DOHH2 (cell line): ENCODE data around the gene EHMT1.

Experiments used
- H3F3A ChIP-seq: fragments of 200-600 bp; sonication (generic), shearing (Covaris generic); 2 replicates; pipeline ENCODE4 v1.6.0; 2016; ENCODE audit warnings: antibody characterized with exemption, mild to moderate bottlenecking; ENCODE audit not compliant: control insufficient read depth, insufficient read depth
- H3K27ac ChIP-seq: fragments of 200-600 bp; sonication (generic); 2 replicates; pipeline ENCODE4 v1.5.1; 2014; ENCODE audit warnings: low read depth, mild to moderate bottlenecking, low read length, moderate library complexity
- H3K27me3 ChIP-seq: fragments of 200-600 bp; sonication (generic); 2 replicates; pipeline ENCODE4 v1.6.1; 2014; ENCODE audit warnings: mild to moderate bottlenecking, low read length, mixed read lengths; ENCODE audit not compliant: control insufficient read depth
- H3K36me3 ChIP-seq: fragments of 200-600 bp; sonication (generic); 2 replicates; pipeline ENCODE4 v1.6.1; 2014; ENCODE audit warnings: mild to moderate bottlenecking, low read length, moderate library complexity, mixed read lengths; ENCODE audit not compliant: control insufficient read depth
- H3K4me1 ChIP-seq: fragments of 200-600 bp; sonication (generic); 2 replicates; pipeline ENCODE4 v1.6.1; 2014; ENCODE audit warnings: mild to moderate bottlenecking, low read length, mixed read lengths; ENCODE audit not compliant: control insufficient read depth
- H3K4me2 ChIP-seq: fragments of 200-600 bp; sonication (generic); 2 replicates; pipeline ENCODE4 v1.6.0; 2014; ENCODE audit warnings: mild to moderate bottlenecking, low read length, moderate library complexity
- H3K4me3 ChIP-seq: fragments of 200-600 bp; sonication (generic); 2 replicates; pipeline ENCODE4 v1.5.1; 2014; ENCODE audit warnings: mild to moderate bottlenecking, low read length, mixed read lengths
- H3K79me2 ChIP-seq: fragments of 200-600 bp; sonication (generic); 2 replicates; pipeline ENCODE4 v1.6.1; 2014; ENCODE audit warnings: mild to moderate bottlenecking, low read length, mixed read lengths; ENCODE audit not compliant: control insufficient read depth
- H3K9me2 ChIP-seq: fragments of 200-600 bp; sonication (generic); replicated peaks from 2 replicates; pipeline ENCODE4 v1.6.1; 2014; ENCODE audit warnings: mild to moderate bottlenecking, low read length, mixed read lengths; ENCODE audit not compliant: control insufficient read depth
- H3K9me3 ChIP-seq: fragments of 200-600 bp; sonication (generic); 2 replicates; pipeline ENCODE4 v1.6.1; 2014; ENCODE audit warnings: antibody characterized with exemption, low read length, mixed read lengths; ENCODE audit not compliant: control insufficient read depth, insufficient read depth
- H4K20me1 ChIP-seq: fragments of 200-600 bp; sonication (generic); 2 replicates; pipeline ENCODE4 v1.6.0; 2014; ENCODE audit warnings: low read depth, mild to moderate bottlenecking, antibody characterized with exemption, low read length, moderate library complexity; ENCODE audit not compliant: control insufficient read depth, insufficient read depth
- EZH2phosphoT487 ChIP-seq: fragments of 200-600 bp; sonication (generic); IDR thresholded peaks from 2 replicates; pipeline ENCODE4 v1.6.1; 2017; ENCODE audit warnings: borderline replicate concordance, mild to moderate bottlenecking, antibody characterized with exemption, low read length, moderate library complexity, mixed read lengths
- TF ChIP-seq, protein P1 (sequence below): fragments of 200-600 bp; sonication (generic); IDR thresholded peaks from one replicate; pipeline ENCODE4 v1.5.1; 2014; ENCODE audit warnings: antibody characterized with exemption, mild to moderate bottlenecking, low read depth, low read length; ENCODE audit not compliant: poor library complexity, severe bottlenecking

EHMT1 gene

DNA sequence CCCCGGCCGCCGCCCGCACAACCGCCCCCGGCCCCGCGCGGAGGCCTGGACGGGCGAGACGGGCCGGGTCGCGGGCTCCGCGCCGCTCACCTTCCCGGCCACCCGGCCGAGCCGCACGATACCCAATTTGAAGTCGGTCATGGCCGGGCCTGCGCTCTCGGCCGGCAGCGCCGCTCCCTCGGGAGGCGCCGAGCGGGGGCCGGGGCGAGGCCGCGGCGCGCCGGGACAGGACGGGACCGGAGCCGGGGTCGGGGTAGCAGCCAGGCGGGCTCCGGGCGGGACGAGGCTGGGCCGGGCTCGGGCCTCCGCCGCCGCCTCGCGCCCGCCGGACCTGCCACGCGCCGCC is 28.7 kb upstream of the EHMT1 start:
- H3K4me2 ChIP-seq: no peak overlapping the region; the same call in 1 of the 2 replicates
- peaks cover 21% of the 10 kb centered on the region for H3K4me1 ChIP-seq
- H3K27me3 ChIP-seq: no peaks in the 10 kb centered on the region
- peaks cover 8% of the 10 kb centered on the region; the same call in 1 of the 2 replicates for H4K20me1 ChIP-seq
- no peak overlapping the region for H3K27ac ChIP-seq
- H3K9me2 ChIP-seq: no peaks in the 10 kb centered on the region
- peak overlapping the region; percentile 90 for H3K4me3 ChIP-seq
- no peaks in the 10 kb centered on the region for H3K9me3 ChIP-seq
- peaks cover 47% of the 10 kb centered on the region for H3K36me3 ChIP-seq
- H3K79me2 ChIP-seq: peaks cover 46% of the 10 kb centered on the region
- H3F3A ChIP-seq: no peaks in the 10 kb centered on the region
- TF ChIP-seq, protein P1, sequence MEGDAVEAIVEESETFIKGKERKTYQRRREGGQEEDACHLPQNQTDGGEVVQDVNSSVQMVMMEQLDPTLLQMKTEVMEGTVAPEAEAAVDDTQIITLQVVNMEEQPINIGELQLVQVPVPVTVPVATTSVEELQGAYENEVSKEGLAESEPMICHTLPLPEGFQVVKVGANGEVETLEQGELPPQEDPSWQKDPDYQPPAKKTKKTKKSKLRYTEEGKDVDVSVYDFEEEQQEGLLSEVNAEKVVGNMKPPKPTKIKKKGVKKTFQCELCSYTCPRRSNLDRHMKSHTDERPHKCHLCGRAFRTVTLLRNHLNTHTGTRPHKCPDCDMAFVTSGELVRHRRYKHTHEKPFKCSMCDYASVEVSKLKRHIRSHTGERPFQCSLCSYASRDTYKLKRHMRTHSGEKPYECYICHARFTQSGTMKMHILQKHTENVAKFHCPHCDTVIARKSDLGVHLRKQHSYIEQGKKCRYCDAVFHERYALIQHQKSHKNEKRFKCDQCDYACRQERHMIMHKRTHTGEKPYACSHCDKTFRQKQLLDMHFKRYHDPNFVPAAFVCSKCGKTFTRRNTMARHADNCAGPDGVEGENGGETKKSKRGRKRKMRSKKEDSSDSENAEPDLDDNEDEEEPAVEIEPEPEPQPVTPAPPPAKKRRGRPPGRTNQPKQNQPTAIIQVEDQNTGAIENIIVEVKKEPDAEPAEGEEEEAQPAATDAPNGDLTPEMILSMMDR: no peak
- no peak for TF ChIP-seq EZH2phosphoT487

DNA sequence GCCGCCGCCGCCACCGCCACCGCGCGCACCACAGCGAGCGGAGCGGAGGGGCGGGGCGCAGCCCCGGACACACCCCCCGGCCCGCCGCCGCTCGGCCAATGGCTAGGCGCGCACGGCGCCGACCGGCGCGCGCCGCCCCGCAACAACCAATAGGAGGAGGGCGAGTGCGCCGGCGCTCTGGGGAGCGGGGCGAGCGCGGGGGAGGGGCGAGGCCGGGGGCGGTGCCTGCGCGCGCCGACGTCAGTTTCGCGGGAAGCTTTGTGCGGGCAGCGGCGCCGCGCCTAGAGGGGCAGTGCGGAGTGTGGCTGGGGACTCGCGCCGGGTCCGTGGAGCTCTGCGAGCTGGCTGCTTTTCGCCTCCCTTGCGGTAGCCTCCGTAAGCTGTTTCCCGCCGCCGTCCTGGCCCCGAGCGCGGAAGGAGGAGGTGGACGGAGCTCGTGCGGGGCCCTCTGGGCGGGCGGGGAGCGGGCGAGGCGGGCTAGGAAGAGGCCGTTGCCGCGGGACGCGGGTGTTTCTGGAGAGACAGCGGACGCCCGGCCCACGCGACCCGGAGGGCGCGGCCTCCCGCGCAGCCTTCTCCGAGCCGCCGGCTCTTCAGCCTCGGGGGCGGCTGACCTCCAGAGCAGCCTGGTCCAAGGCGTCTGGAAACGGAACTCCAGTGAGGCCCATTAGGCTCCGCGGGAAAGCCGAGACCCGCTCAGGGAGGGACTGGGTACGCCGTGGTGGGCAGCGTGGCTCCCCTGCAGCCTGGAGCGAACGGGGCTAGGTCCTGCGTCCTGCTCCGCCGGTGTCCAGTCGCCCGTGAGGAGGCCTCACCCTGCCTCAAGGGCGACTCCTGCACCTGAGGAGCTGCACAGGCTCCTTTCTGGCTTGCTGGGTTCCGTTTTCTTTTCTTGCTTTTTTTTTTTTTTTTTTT is 28.1 kb upstream of the EHMT1 start, which contains the start of gene ZMYND19:
Gene ZMYND19 (minus strand): TSS at position 44 of the 915 bp plus-strand sequence. CDS start 249 bp downstream, outside the sequence.
- Histone ChIP-seq H3K4me3 (peak within 1 kb of the TSS; percentile 90), H3K27me3 (no peaks in the 10 kb centered on the region), H3K9me2 (no peaks in the 10 kb centered on the region), H3F3A (no peaks in the 10 kb centered on the region), H3K4me1 (peaks cover 21% of the 10 kb centered on the region), H3K36me3 (peaks cover 41% of the 10 kb centered on the region), H4K20me1 (peaks cover 8% of the 10 kb centered on the region; the same call in 1 of the 2 replicates), H3K9me3 (no peaks in the 10 kb centered on the region), H3K4me2 (peak within 1 kb of the TSS; percentile 94), H3K27ac (0 out of 2 replicates have a peak within 1 kb of the TSS, but pooled peaks have one; percentile 16), H3K79me2 (peaks cover 43% of the 10 kb centered on the region)
- TF ChIP-seq EZH2phosphoT487: no peak
- TF ChIP-seq, protein P1: no peak

DNA sequence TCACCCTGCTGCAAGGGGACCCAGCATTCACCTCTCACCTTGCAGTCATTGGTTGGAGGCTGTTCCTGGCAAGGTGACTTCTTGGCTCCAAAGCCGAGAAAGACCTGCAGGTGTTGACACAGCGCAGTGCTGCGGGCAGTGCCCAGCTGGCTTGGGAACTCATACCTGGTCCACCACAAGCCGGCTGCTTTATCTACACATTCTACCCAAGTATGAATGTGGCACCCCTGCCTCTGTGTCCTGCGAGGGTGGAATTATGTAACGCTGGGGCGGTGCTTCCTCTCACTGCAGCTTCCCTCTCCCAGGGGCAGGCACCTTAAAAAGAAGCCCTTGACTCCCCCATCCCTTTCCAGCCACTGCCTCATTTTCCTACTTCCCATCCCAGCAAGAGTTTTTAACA is 26.0 kb upstream of the EHMT1 start:
- no peaks in the 10 kb centered on the region for H3K9me3 ChIP-seq
- peaks cover 8% of the 10 kb centered on the region; the same call in 1 of the 2 replicates for H4K20me1 ChIP-seq
- TF ChIP-seq, protein P1: no peak
- no peak for TF ChIP-seq EZH2phosphoT487
- peaks cover 27% of the 10 kb centered on the region for H3K79me2 ChIP-seq
- H3F3A ChIP-seq: no peaks in the 10 kb centered on the region
- no peak overlapping the region for H3K4me2 ChIP-seq
- H3K36me3 ChIP-seq: peaks cover 21% of the 10 kb centered on the region
- H3K4me3 ChIP-seq: no peak overlapping the region
- H3K27me3 ChIP-seq: no peaks in the 10 kb centered on the region
- H3K9me2 ChIP-seq: no peaks in the 10 kb centered on the region
- H3K27ac ChIP-seq: no peak overlapping the region
- H3K4me1 ChIP-seq: peaks cover 21% of the 10 kb centered on the region
